Psoas muscle (tissue), 8 donors: ENCODE results near the gene TRAPPC12. TPM values are rescaled to one million over a fixed set of nuclear protein-coding genes. Genes with fewer than 3 reads are reported as not detected.

Experiments used
- ATAC-seq, 4 donors: fragments of 200-7000 bp; cut with Tn5 transposase; one replicate each; pipeline ENCODE4 v1.9.1; 2020; ENCODE audit warnings: moderate library complexity in 3 of 4, mild to moderate bottlenecking in 2 of 4
- DNase-seq, 2 donors: peaks; one replicate each; pipeline ENCODE4 v3.0.0-alpha.2; 2020
- H3K27ac ChIP-seq: fragments of 200-600 bp; one replicate; pipeline ENCODE4 v1.8.0; 2022
- H3K27me3 ChIP-seq, 3 donors: fragments of 200-600 bp in 1 of 3; one replicate each; pipeline versions ENCODE4 v1.6.1 to v1.8.0; 2013 to 2022; ENCODE audit warnings: low read length in 2 of 3, mild to moderate bottlenecking in 2 of 3, moderate library complexity in 1 of 3; ENCODE audit not compliant: insufficient read depth in 3 of 3
- H3K36me3 ChIP-seq, 2 donors: fragments of 200-600 bp in 1 of 2; one replicate each; pipeline versions ENCODE4 v1.6.1 to v1.8.0; 2013 to 2022; ENCODE audit warnings: low read depth in 1 of 2, mild to moderate bottlenecking in 1 of 2, moderate library complexity in 1 of 2; ENCODE audit not compliant: insufficient read depth in 1 of 2
- H3K4me1 ChIP-seq: fragments of 200-600 bp; one replicate; pipeline ENCODE4 v1.8.0; 2022
- H3K4me3 ChIP-seq: fragments of 200-600 bp; one replicate; pipeline ENCODE4 v1.8.0; 2022; ENCODE audit warnings: mild to moderate bottlenecking
- H3K9me3 ChIP-seq: fragments of 200-600 bp; one replicate; pipeline ENCODE4 v1.8.0; 2022
- WGBS, 3 donors: extraction: QIAGEN DNeasy Blood & Tissue Kit; methylation state at CpG; one replicate each; pipeline versions ENCODE4 v1.1.6 to v1.1.7; 2013; 5-methylcytosine and 5-hydroxymethylcytosine counted together
- intact Hi-C, 2 donors: fragments of 100-400 bp; cut with DNase I; formaldehyde crosslinking; loops; one replicate each; pipeline versions ENCODE4 v1.11.0 to v1.14.2; 2022
- polyA plus RNA-seq, 3 donors: library from polyadenylated mRNA; stranded (reverse); fragments of 200-250 nt; gene quantifications; one replicate each; pipeline ENCODE4 v1.2.3, GENCODE V29; 2013
- total RNA-seq, 4 donors: library from RNA; stranded (reverse); fragmentation: NEBNext Ultra II Directional in 2 of 4; extraction: Animal tissue kit (Norgen Biotek cat#: 25700) in 2 of 4; gene quantifications; one replicate each; pipeline versions ENCODE4 v1.2.1 to v1.2.4, GENCODE V29; 2021 to 2023
- TF ChIP-seq, protein P1 (sequence below): fragments of 200-600 bp; IDR thresholded peaks from one replicate; pipeline ENCODE4 v1.8.0; 2022; ENCODE audit warnings: antibody characterized with exemption
- donor health status: healthy with polysubstance abuse.
- donor health status: DM: no; HTN: no; CAD: no; lungs with moderate emphysema.
- donor health status: Bipolar disorder and iron deficiency.
- donor health status: healthy.
- donor health status: DM: yes; HTN: yes; CAD: no.
- donor health status: DM: no; HTN: no; CAD: no.
- donor health status: DM: no; HTN: no; CAD: no.
- donor health status: DM: yes; HTN: yes; CAD: no.

The TRAPPC12 gene
- total and polyA plus RNA-seq, 7 donors = 28.7 to 90.3 (median 56.7) TPM

DNA sequence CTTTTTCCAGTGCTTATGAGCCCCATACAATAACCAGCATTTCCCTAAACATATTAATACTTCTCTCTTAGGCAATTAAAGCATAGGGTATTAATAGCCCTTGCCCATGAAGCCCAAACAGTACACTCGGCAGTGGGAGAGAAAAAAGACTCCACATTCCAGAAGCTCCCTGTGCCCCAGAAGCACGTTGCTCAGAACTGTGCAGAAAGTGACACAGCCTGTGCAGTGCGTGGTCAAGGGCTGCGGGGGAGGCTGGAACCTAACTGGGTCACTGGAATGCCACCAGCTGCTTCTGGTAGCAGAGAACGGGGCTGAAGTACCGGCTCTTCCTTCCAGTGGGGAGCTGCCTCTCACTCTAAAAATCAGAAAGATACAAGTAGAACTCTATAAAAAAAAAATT, 34.6 kb upstream of the TRAPPC12 start:
- WGBS, 3 donors = 79 to 83% (median 81%) methylated on average over 6 of the region's 6 CpGs
- intact Hi-C loops = no loop called here
- Histone ChIP-seq H3K4me1 (no peaks in the 10 kb centered on the region), H3K27ac (no peak overlapping the region), H3K9me3 (no peaks in the 10 kb centered on the region), H3K27me3 (no peaks in the 10 kb centered on the region), H3K4me3 (no peak overlapping the region), H3K36me3 (no peaks in the 10 kb centered on the region)
- ATAC-seq (no peak), DNase-seq (no peak)
- TF ChIP-seq, protein P1, sequence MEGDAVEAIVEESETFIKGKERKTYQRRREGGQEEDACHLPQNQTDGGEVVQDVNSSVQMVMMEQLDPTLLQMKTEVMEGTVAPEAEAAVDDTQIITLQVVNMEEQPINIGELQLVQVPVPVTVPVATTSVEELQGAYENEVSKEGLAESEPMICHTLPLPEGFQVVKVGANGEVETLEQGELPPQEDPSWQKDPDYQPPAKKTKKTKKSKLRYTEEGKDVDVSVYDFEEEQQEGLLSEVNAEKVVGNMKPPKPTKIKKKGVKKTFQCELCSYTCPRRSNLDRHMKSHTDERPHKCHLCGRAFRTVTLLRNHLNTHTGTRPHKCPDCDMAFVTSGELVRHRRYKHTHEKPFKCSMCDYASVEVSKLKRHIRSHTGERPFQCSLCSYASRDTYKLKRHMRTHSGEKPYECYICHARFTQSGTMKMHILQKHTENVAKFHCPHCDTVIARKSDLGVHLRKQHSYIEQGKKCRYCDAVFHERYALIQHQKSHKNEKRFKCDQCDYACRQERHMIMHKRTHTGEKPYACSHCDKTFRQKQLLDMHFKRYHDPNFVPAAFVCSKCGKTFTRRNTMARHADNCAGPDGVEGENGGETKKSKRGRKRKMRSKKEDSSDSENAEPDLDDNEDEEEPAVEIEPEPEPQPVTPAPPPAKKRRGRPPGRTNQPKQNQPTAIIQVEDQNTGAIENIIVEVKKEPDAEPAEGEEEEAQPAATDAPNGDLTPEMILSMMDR = no peak

DNA sequence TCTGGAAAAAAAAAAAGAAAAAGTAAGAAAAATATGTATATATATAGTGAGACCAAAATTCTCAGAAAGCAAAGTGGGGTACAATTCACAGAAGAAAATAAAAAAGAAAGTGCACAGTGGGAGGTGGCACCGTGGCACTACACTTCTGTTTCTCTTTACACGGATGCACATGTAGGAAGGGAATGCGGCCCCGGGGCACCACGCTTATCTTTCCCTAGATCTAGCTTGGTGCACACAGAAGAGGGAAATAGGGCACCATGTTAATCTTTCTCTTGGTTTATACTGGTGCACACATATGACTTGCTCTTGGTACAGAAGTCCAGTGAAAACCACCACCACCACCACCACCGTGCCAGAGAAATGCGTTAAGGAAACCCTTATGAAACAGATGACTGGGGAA, 33.9 kb upstream of the TRAPPC12 start:
- intact Hi-C loops = no loop called here
- DNase-seq (no peak), ATAC-seq (no peak)
- H3K27ac ChIP-seq = no peak overlapping the region
- WGBS, 3 donors = 91 to 98% (median 97%) methylated on average over 7 of the region's 7 CpGs
- TF ChIP-seq, protein P1 = no peak
- H3K9me3 ChIP-seq = no peaks in the 10 kb centered on the region
- no peaks in the 10 kb centered on the region for H3K36me3 ChIP-seq
- H3K27me3 ChIP-seq = no peaks in the 10 kb centered on the region
- no peak overlapping the region for H3K4me3 ChIP-seq
- H3K4me1 ChIP-seq = no peaks in the 10 kb centered on the region

DNA sequence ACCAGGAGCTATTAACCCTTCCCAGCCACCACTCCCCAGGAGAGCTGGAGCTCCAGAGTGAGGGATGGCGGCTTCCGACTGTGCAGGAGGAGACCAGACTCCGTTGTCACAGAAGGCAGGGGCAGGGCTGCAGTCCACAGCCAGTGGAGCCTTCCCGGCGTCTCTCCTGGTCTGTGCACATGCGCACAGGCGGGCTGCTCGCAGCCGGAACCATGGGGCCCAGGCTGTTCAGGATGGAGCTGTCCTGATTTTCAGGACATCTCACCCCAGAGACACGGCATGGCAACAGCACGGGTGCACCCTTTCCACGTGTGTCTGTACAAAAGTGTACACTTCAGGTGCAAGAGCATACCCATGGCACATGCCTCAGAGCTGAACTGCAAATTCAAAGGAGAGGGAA, 30.7 kb upstream of the TRAPPC12 start:
- 77 to 85% (median 85%) methylated on average over 12 of the region's 12 CpGs for WGBS, 3 donors
- H3K9me3 ChIP-seq = no peaks in the 10 kb centered on the region
- H3K4me1 ChIP-seq = no peaks in the 10 kb centered on the region
- ATAC-seq = no peak
- intact Hi-C loops = no loop called here
- no peak overlapping the region for H3K4me3 ChIP-seq
- H3K27ac ChIP-seq = no peak overlapping the region
- H3K27me3 ChIP-seq = no peaks in the 10 kb centered on the region
- TF ChIP-seq, protein P1 = no peak
- DNase-seq = no peak
- H3K36me3 ChIP-seq = peaks cover 0 to 10% of the 10 kb centered on the region in 2 donors

DNA sequence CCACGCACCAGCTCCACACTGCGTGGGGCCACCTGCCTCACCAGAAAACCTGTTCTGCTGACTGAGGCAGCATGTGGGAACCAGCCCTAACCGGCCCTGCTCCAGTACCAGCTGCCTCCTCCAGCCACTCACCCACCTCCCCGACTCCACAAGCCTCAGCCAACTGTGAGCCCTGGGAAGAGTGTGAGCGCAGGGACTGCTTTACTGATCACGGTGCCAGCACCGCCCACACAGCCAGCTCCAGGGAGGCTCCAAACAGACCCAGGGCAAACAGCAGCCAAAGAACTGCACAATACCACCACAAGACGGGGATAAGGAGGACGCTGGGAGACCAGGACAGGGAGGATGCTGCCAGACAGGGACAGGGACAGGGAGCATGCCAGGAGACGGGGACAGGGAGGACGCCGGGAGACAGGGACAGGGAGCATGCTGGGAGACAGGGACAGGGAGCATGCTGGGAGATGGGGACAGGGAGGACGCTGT, 30.2 kb upstream of the TRAPPC12 start:
- Histone ChIP-seq H3K27me3 (no peaks in the 10 kb centered on the region), H3K9me3 (no peaks in the 10 kb centered on the region), H3K4me3 (no peak overlapping the region), H3K4me1 (no peaks in the 10 kb centered on the region), H3K36me3 (peaks cover 0 to 13% of the 10 kb centered on the region in 2 donors), H3K27ac (no peak overlapping the region)
- WGBS, 3 donors = 41 to 57% (median 42%) methylated on average over 13 of the region's 13 CpGs
- TF ChIP-seq, protein P1 = no peak
- DNase-seq = no peak
- ATAC-seq = no peak
- intact Hi-C loops = no loop called here

DNA sequence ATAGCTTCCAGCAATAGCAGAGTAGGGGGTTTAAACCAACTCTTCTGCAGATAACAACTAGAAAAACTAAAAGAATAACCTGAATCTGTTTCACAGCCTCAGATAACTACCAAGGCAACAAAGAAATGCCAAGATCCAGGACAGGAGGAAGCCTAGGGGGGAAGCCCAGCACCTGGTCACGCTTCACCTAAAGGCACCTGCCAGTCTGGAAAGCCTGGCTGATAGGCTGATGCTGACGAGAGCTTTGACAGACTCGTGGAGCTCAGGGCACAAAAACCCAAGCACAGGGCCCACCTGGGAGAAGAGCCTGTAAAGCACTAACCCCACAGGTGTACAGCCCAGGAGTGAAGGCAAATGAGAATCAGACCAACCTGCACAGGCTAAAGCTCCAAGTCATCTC, 24.5 kb upstream of the TRAPPC12 start:
- Histone ChIP-seq H3K36me3 (peaks cover 0 to 13% of the 10 kb centered on the region in 2 donors), H3K4me1 (no peaks in the 10 kb centered on the region), H3K4me3 (no peak overlapping the region), H3K27me3 (no peaks in the 10 kb centered on the region), H3K9me3 (no peaks in the 10 kb centered on the region), H3K27ac (no peak overlapping the region)
- TF ChIP-seq, protein P1 = no peak
- 92 to 93% (median 93%) methylated on average over 3 of the region's 3 CpGs for WGBS, 3 donors
- ATAC-seq = no peak
- no peak for DNase-seq
- intact Hi-C loops = no loop called here
